Amniotic stem cell (primary cell): ENCODE data around the gene GUCA2B.

Experiments used
- DNase-seq: peaks from one replicate; lab custom pipeline; 2025; lab: John Stamatoyannopoulos, UW

GUCA2B gene

GRCh38 chr1:42165511-42166210 is 12.5 kb downstream of the GUCA2B start:
- DNase-seq, result peak; percentile 19

DNA sequence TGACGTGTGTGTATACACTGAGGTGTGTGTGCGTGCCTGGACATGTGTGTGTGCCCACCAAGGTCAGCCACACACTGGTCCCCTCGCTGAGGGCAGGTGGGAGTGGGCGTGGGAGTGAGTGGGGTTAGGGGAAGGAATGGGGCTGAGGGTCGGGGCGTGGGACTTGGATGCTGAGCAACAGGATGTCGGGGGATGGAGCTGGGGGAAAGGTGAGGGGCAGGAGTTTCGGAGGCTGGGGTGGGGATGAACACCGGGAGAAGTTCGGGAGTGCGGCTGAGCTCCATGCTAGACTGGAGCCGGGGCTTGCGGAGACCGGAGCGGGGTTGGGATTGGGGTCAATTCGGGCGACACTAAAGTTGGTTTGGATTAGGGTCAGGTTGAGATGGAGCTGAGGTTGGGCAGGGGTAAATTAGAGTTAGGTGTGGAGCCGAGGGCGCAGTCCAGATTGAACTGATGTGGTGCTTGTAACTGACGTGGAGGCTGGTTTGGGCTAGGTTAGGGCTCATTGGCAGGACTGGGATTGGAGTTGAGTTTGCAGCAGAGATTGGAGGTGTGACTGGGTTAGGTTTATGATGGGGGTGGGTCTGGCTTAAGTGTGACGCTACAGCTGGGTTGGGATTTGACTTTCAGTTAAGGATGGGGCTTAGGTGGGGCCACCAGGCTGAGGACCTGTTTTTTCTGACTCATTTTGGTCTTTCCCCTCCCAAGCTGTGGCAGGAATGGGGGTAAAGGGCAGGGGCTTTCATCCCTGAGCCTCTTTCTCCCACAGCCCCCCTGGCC is 14.6 kb downstream of the GUCA2B start:
- no peak for DNase-seq

GRCh38 chr1:42168391-42168670 is 15.1 kb downstream of the GUCA2B start:
- no peak for DNase-seq

DNA sequence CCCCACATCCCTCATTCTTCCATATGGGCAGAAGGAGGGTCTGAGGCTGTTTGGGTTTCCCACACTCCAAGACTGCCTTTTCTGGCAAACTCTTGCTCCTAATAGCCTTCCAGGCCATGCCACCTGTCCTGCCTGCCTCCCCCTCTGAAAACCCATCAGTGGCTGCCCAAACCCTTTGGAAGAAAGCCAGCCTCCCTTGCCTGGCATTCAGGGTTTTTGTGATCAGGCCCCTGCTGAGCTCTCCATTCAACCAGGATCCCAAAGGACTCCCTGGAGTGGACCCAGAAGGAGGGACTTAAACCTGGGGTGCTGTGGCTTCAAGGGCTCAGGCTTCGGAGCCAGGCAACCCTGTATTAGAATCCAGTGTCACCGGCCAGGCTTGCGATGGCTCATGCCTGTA is 15.6 kb downstream of the GUCA2B start:
- no peak for DNase-seq

- DNase-seq, result no peak
These were observed 17.8 kb downstream of the GUCA2B start for GRCh38 chr1:42170779-42171621.

- no peak for DNase-seq
These were observed 18.6 kb downstream of the GUCA2B start for GRCh38 chr1:42171679-42172266.

GRCh38 chr1:42172381-42173133 is 19.3 kb downstream of the GUCA2B start:
- no peak for DNase-seq

GRCh38 chr1:42173155-42173933 is 20.1 kb downstream of the GUCA2B start:
- no peak for DNase-seq

- DNase-seq, result no peak
These were observed 20.9 kb downstream of the GUCA2B start for GRCh38 chr1:42173961-42174735.

GRCh38 chr1:42175314-42176054 is 22.3 kb downstream of the GUCA2B start:
- no peak for DNase-seq

DNA sequence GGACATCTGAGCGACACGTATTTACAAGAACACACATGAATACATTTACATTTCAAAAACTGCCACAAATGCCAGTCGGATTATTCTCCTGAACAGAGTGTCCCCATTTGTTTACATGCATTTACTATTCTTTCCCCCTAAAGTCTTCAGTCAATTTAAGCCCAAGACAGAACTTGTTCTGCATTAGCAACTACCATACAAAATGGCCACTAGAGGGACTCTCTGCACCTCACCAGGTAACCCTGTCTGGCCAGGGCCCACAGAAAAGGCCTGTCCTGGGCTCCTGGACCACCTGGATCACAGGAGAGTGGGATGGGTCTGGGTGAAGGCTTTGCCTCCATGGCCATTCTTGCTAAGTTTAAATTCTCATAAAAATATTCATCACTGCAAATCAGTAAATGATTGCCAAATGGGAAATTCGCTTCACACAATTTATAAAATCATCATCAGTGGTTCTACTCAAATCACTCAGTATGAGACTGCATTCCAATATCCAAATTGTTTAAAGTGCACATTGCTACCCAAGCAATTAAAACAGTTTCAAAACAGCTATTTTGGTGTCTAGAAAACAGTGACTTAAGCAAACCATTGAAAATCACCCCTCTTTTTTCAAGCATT is 23.8 kb downstream of the GUCA2B start:
- DNase-seq, result no peak

- no peak for DNase-seq
These were observed 24.4 kb downstream of the GUCA2B start for GRCh38 chr1:42177541-42177981.

DNA sequence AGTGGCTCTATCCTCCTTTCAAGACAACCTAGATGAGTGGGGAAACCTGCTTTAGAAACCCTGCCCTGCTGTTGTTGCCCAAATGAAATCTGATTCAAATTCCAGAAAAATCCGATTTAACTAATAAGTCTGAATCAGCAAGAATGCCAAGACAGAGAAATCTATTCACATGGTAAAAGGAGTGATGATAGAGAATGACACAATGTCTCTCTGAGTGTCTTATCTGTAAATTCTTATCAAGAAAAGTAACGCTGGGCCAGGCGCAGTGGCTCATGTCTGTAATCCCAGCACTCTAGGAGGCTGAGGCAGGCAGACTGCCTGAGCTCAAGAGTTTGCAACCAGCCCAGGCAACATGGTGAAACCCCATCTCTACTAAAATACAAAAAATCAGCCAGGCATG is 25.0 kb downstream of the GUCA2B start:
- no peak for DNase-seq

DNA sequence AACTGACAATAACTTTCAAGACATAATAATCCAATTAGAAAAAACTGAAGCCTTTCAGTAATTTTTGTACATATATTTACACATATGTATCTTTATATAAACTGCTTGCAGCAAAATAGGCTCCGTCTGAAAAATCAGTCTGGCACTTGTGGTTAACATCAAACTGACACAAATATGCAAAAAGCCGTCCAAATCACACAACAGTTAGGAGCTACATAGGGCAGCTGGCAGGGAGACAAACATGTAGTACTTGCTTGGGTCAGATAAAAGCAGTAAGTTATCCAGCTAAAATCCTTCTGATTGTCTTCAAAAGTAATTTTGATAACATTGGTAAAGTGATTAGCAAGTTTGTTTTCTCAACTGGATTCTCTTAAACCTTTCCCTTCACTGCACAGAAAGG is 26.1 kb downstream of the GUCA2B start:
- no peak for DNase-seq

GRCh38 chr1:42179900-42180329 is 26.7 kb downstream of the GUCA2B start:
- DNase-seq, result no peak

- no peak for DNase-seq
These were observed 28.5 kb downstream of the GUCA2B start for GRCh38 chr1:42181687-42182086.

GRCh38 chr1:42183210-42183956 is 30.2 kb downstream of the GUCA2B start:
- DNase-seq, result no peak

DNA sequence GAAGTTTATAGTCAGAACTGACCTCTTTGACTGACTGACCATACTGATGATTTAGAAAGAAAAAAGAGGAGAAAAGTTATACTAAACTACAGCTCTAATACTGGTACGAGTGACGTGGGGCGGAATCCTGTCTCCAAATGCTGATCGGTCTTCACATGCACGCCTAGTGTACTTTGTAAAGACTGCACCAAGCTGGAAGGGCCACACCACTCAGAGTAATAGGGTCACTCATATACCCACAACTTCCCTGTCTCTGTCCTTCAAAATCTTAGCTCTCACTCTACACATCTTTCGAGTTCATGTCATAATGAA is 30.7 kb downstream of the GUCA2B start:
- no peak for DNase-seq
